Testis (tissue), 3 donors: ENCODE results near the gene PNMA1. TPM values are rescaled to one million over a fixed set of nuclear protein-coding genes. Genes with fewer than 3 reads are reported as not detected.

Source experiments
- DNase-seq: peaks from one replicate; pipeline ENCODE4 v3.0.0-alpha.2; 2019
- H3K27ac ChIP-seq, 2 donors: fragments of 200-600 bp; sonication (generic); one replicate each; pipeline ENCODE4 v1.5.1; 2019
- H3K27me3 ChIP-seq: fragments of 200-600 bp; sonication (generic); one replicate; pipeline ENCODE4 v1.5.1; 2019
- H3K36me3 ChIP-seq: fragments of 200-600 bp; sonication (generic); one replicate; pipeline ENCODE4 v1.5.1; 2017; ENCODE audit warnings: low read depth; ENCODE audit errors: missing control alignments
- H3K4me1 ChIP-seq: fragments of 200-600 bp; sonication (generic); one replicate; pipeline ENCODE4 v1.5.1; 2019
- H3K4me3 ChIP-seq, 2 donors: fragments of 200-600 bp; sonication (generic); one replicate each; pipeline ENCODE4 v1.5.1; 2017 to 2019
- H3K9me3 ChIP-seq: fragments of 200-600 bp; sonication (generic); one replicate; pipeline ENCODE4 v1.5.1; 2017
- CTCF ChIP-seq, 3 experiments: fragments of 450-650 bp in 2 of 3; fragments of 200-600 bp in 1 of 3; sonication (generic) in 1 of 3; IDR thresholded peaks; one replicate each; pipeline ENCODE4 v1.5.1; 2016 to 2019; ENCODE audit warnings: antibody characterized with exemption in 3 of 3, mild to moderate bottlenecking in 2 of 3, moderate library complexity in 1 of 3
- POLR2A ChIP-seq: fragments of 450-650 bp; IDR thresholded peaks from one replicate; pipeline ENCODE4 v1.6.1; 2017; ENCODE audit warnings: antibody characterized with exemption, mild to moderate bottlenecking, moderate library complexity
- WGBS, 2 donors: methylation state at CpG; one replicate each; pipeline ENCODE4 v1.1.5; 2018; 5-methylcytosine and 5-hydroxymethylcytosine counted together
- intact Hi-C: fragments of 100-400 bp; cut with DNase I; formaldehyde crosslinking; loops from one replicate; pipeline ENCODE4 v1.15.1; 2023; ENCODE audit warnings: low total_unique reads
- polyA plus RNA-seq: library from polyadenylated mRNA; stranded (reverse); fragments of 350-450 nt; fragmentation: Illumina TruSeq; extraction: RNeasy Lipid Tissue Mini Kit (QIAGEN cat#74804); gene quantifications from one replicate; pipeline ENCODE4 v1.2.3, GENCODE V29; 2014; ENCODE audit warnings: low read depth, low replicate concordance; ENCODE audit not compliant: insufficient read depth
- total RNA-seq, 2 donors: library from RNA; depleted of rRNA; stranded (reverse); fragments of >200 nt; gene quantifications; one replicate each; pipeline ENCODE4 v1.2.3, GENCODE V29; 2016

The PNMA1 gene
- total and polyA plus RNA-seq, 3 donors from 2014 or later = 74.8 to 184 (median 85.6) TPM

- Histone ChIP-seq H3K4me1 (peaks cover 21% of the 10 kb centered on the region), H3K9me3 (no peaks in the 10 kb centered on the region), H3K27ac (peak overlapping the region; percentile 86 to 92), H3K27me3 (no peaks in the 10 kb centered on the region), H3K36me3 (no peaks in the 10 kb centered on the region), H3K4me3 (peak overlapping the region; percentile 46 to 63)
- intact Hi-C loops = no loop called here
- 21 to 35% methylated on average over 39 to 55 of the region's 55 CpGs for WGBS, 2 donors
- peak; percentile 85 for DNase-seq
- TF ChIP-seq POLR2A (no peak), CTCF (IDR thresholded peaks at IDR 0.05) (no peak)
Measured at GRCh38 chr14:73718418-73719251, 4.5 kb upstream of the PNMA1 start.

- TF ChIP-seq POLR2A = no peak
- DNase-seq = peak; percentile 72
- Histone ChIP-seq H3K36me3 (no peaks in the 10 kb centered on the region), H3K4me1 (peaks cover 16% of the 10 kb centered on the region), H3K9me3 (no peaks in the 10 kb centered on the region), H3K27ac (peak overlapping the region; percentile 86 to 92), H3K27me3 (no peaks in the 10 kb centered on the region), H3K4me3 (peak overlapping the region; percentile 46 to 63)
- intact Hi-C loops = no loop called here
- 27 to 28% methylated on average over 18 to 20 of the region's 20 CpGs for WGBS, 2 donors
Measured at GRCh38 chr14:73717711-73718417, 3.7 kb upstream of the PNMA1 start.

- Histone ChIP-seq H3K4me3 (no peak overlapping the region), H3K27ac (peak overlapping the region; percentile 86 to 92), H3K36me3 (no peaks in the 10 kb centered on the region), H3K9me3 (no peaks in the 10 kb centered on the region), H3K27me3 (no peaks in the 10 kb centered on the region), H3K4me1 (peaks cover 16% of the 10 kb centered on the region)
- 34 to 41% methylated on average over 2 to 3 of the region's 3 CpGs for WGBS, 2 donors
- TF ChIP-seq POLR2A (no peak), CTCF (IDR thresholded peaks at IDR 0.05) (no peak)
- intact Hi-C loops = no loop called here
- DNase-seq = no peak
Measured at GRCh38 chr14:73717266-73717665, 3.1 kb upstream of the PNMA1 start.

GRCh38 chr14:73715707-73716106 lies 1.5 kb upstream of the PNMA1 start:
- Histone ChIP-seq H3K4me1 (peaks cover 16% of the 10 kb centered on the region), H3K27me3 (no peaks in the 10 kb centered on the region), H3K4me3 (no peak overlapping the region), H3K9me3 (no peaks in the 10 kb centered on the region), H3K27ac (no peak overlapping the region), H3K36me3 (no peaks in the 10 kb centered on the region)
- intact Hi-C loops = no loop called here
- TF ChIP-seq CTCF (IDR thresholded peaks at IDR 0.05) = no peak
- no peak for TF ChIP-seq POLR2A
- 76 to 84% methylated on average over 4 of the region's 4 CpGs for WGBS, 2 donors
- no peak for DNase-seq

GRCh38 chr14:73714656-73715081 lies 485 bp upstream of the PNMA1 start:
- Histone ChIP-seq H3K4me1 (peaks cover 16% of the 10 kb centered on the region), H3K9me3 (no peaks in the 10 kb centered on the region), H3K27ac (peak overlapping the region in 1 of 2 donors; percentile 98), H3K4me3 (peak overlapping the region; percentile 85 to 96), H3K27me3 (no peaks in the 10 kb centered on the region), H3K36me3 (no peaks in the 10 kb centered on the region)
- WGBS, 2 donors = 20 to 34% methylated on average over 7 of the region's 7 CpGs
- intact Hi-C loops = no loop called here
- DNase-seq = peak; percentile 40
- TF ChIP-seq POLR2A = no peak
